Measurements from ENCODE around the gene HSH2D.

The HSH2D gene

DNA sequence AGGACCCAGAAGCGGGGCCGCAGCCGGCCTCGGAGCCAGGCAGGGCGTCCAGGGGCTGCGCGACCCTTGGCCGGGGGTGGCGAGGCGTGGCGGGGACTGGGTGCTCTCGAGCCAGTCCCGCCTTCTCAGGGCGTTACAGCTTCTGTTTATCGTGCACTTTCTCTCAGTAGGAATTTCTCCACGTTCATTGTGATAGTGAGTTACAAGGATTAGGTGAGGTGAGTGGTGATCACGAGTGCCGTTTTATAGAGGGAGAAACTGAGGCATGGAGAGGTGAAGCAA, 54.8 kb downstream of the HSH2D start:
- no peak for DNase-seq

DNA sequence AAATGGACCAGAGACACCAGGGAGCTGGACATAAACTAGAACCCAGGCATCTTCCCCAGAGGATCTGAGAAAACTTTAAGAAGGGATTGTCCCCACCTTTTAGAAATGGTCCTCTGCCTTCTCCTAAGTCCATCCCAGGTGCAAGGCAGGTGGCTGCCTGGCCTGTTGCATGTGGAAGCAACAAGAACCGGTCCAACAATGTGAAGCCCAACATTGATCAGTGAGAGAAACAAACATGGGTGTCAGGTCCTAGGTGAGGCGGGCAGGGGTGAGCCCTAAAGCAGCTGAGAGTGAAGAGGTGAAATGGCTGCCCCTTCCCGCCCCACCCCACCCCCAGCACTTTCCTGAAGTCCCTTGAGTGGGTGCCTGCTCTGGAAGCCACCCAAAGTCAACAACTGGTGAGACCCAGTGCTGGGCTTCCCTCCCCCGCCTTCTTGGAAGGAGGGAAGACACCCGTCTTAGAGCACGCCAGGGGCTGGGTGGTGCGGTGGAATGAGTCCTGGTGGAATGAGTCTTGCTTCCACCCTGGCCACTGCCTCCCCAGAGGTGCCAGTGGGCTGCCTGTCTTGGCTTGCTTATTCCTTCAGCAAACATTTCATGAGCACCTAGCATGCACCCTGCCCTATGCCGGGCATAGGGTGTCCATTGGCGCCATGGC, 55.9 kb downstream of the HSH2D start:
- no peak for DNase-seq

DNA sequence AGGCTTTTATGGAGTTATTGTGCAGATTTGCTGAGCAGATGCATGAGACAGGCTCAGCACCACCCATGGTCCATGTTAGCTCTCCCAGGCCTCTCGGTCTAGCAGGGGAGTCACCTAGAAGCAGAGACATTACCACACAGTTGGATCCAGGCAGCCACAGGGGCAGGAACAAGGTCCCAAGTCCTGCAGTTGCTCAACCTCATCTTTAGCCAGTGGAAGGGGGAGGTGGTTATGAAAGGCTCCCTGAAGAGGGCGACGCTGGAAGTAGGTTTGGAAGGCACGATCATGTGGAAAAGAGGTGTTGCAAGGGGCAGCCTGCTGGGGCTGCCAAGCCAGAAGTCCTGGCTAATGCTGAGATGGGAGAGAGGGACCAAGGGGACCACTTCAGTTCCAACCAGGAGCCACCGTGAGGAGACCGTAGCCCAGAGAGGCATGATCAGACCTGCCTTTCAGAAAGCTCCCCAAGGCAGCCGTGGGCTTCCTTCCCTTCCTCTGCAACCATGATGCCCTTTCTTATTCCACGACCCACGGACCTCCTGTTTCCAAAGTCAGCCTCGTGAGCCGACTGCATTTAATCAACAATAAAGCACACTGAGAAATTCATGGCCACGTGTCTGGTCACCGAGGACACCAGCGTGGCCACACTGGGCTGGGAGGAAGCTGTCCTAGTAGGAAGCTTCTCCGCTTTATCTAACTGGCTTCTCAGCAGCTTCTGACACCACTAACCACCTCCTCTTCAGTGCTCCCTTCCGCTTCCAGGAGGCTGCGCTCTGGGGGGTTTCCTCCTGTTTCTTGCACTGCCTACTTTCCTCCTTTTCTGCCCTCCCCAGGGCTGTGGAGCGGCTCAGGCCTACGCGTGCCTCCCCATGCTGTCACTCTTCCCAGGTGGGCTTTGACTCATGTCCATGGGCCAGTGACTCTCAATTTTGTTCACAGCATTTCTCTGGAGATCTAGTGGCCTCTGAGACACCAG, 56.8 kb downstream of the HSH2D start:
- no peak for DNase-seq

DNA sequence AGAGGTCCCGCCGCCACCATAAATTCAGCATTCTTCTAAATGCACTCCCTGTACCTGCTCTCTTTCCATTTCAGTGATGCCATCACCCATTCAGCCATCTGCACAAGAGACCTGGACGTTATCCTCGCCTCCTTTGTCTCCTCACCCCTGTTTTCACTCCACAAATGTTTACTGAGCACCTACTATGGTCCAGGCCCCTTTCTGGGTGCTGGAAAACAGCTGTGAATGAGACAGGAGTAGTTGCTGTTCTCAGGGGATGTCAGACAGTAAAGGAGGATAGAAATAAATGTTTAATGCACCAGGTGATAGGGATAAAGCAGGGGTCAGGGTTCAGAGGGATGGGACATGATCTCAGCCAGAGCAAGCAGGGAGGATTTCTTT, 57.5 kb downstream of the HSH2D start:
- no peak for DNase-seq

DNA sequence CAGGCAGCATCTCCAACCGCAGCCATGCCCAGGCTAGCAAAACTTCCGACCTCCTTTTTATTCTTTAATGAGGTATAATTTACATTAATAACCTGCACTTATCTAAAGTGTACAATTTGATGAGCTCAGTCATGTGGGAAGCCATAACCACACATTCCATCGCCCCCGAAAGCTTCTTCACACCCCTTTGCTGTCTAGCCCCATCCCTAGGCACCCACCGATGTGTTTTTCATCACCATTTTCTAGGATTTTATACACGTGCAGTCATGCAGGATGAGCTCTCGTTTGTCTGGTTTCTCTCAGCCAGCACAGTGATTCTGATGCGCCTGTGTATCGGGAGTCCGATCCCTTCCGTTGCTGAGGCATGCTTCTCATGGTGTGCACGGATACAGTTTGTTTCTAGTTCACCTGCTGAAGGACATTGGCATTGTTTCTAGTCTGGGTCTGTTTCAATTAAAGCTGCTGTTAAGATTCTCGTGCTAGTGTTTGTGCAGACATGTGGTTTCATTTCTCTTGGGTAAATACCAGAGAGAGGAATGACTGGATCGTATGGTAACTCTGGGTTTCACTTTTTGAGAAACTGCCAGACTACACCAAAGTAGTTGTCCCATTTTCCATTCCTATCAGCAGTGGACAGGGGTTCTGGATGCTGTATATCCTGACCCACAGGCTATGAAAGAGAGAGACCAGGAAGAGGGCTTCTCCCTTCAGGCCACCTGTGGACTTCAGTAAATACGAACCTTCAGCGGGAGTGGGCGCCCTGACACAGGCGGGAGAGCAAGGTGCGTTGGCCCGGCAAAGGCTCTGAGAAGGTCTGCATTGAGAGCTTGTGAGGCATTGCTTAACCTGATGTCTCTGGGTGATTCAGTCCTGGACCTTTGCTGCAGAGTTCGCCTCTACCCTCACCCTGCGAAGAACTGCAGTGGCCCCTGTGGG, 59.1 kb downstream of the HSH2D start:
- DNase-seq: no peak

DNA sequence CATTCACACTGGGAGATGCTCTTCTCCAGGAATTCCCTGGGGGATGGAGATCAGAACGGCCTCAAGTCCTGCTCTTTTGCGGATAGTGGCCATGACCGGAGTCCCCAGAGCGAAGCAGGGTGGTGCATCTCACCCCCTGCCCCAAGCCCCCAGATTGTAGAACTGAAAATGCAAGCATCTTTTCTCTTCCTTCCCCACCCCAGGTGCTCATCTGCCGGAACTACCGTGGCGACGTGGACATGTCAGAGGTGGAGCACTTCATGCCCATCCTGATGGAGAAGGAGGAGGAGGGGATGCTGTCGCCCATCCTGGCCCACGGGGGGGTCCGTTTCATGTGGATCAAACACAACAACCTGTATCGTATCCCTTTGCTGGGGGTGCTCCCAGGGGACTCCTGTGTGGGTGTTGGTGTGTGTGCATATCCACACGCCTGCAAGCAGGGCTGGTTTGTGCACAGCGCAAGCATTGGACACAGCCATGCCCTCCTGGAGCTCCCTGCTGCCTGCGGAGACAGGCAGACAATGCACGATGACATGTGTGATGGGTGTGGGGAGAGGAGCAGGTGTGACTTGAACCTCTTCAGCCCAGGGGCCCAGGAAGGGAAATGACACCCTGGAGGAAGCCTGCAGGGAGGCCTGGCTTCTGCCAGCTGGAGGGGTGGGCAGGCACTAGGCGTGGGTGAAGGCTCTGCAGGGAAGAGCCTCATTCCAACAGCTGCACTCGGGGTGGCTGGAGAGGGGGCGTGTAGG, 59.9 kb downstream of the HSH2D start:
- no peak for DNase-seq

DNA sequence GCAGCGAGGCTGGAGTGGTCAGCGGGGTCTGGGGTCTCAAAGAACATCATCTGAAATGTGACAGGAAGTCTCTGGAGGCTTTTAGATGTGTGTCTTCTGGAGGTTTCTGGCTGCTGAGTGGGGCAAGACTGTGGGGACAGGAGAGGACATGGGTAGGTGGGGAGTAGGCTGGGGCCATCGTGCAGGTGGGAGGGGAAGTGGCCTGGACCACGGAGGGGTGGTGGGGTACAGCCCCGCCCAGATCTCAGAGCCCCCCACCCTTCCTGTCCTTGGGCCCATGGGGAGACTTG, 60.5 kb downstream of the HSH2D start:
- DNase-seq: no peak

DNA sequence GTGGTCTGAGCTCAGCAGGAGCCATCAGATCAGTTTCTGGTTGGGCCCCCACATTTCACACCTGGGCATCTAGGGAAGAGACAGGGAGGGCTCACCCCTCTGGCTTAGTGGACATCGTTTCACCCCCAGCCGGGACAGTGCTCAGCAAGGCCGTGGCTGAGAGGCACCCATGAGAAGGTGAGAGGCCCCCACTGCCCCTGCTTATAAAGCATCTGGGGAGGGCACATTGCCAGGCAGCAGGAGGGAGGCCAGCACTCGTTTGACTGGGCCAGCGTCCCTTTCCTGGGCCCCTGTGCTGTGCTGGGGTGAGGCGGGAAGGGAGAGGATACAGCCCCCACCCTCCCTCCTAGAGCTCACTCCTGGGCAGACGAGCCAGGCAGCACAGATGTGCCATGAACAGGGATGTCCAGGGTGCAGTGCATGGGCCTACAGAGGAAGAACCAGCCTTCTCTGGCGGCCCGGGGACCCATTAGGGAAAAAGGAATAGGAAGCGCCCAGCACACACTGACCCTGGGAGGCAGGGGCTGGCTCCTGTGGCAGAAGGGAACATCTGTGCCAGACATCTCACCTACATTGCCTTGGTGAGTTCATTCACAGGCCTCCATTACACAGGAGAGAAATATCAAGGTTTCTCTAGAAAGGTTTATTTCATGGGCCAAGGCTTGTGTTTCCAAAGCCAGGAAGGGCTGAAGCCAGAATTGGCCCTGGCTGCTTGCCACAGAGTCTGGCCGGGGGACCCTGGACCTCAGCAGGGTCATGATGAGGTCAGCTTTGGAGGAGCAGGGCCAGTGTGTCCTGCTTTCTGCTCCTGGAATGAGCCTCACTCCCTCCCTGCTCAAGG, 61.9 kb downstream of the HSH2D start:
- DNase-seq: no peak

DNA sequence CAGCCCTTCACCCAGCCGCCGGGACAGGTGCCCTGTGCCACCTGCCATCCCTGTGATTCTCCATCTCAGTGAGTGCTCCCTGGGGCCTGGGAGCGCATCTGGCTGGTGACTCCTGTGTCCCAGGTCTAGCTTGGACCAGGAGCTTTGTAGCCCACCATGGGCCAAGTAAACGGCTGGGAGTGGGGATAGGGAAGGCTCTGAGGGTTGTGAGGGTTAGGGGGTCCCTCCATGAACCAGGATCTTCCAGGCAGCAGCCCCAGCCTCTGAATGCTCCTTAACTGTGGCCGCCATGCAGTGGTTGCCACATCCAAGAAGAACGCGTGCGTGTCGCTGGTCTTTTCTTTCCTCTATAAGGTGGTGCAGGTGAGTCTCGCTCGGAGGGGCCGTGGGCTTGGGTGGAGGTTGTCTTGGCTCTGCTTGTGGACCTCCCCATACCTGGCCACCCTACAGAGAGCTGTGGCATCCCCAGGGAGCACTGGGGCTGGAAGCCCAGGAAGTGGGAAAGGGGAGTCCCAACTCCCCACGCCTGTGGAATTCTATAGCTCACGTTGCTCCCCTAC, 62.6 kb downstream of the HSH2D start:
- DNase-seq: no peak

DNA sequence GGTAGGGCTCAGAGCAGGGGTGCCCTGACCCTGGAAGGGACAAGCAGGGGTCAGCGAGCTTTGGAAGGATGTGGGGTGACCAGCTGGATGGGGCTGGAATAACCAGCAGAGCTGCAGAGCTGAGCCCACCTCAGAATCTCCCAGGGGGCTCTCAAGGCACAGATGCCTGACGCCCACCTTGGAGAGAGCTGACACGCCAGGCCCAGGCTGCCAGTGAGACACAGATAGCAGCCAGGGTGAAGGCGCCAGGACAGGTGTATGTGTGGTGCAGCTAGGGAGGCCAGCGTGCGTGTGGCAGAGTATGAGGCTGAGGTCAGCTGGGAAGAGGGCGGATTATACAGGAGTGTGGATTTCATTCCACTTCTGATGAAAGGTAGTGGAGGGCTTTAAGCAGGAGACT, 63.2 kb downstream of the HSH2D start:
- DNase-seq: no peak

DNA sequence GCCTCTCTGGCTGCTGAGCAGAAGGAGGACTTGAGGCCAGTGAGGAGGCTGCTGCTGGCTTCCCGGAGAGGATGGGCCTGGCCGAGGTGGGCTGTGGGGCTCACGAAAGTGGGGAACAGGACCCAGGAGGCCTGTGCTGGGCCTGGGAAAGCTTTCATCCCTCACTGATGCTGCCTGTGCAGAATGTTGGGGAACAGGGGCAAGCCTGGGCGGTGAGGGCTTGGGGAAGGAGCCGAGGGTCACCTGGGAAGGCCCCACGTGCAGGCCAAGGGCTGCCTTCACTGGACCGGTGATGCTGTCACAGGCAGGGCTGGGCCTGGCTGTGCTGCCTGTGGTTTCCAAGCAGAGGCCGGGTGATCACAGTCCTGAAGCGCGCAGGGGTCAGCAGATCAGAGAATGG, 63.6 kb downstream of the HSH2D start:
- DNase-seq: no peak

DNA sequence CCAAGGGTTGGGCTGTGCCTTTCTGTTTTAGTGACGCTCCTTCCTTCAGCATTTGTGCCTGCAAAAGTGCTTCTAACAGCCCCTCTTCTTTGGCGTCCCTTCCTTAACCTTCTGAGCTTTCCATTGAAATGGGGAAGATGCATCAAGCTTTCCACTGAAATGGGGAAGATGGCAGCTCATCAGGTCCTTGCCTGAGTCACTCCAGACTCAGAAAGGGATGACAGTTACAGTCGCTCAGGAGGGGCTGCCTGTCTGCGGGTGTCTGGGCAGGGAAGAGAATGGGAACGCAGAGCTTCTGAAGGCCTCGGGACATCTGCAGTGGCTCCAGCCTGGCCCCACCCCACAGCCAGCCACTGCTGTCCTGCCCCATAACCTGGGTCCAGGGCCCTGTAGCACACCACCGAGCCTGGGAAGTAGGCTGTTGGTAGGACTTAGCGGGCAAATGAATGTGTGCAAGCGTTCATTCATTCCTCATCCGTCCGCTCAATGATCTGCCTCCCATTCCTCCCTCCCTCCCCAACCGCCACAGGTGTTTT, 64.1 kb downstream of the HSH2D start:
- no peak for DNase-seq
